A549 treated with dexamethasone at 1 μM for 4 hours (cell line): ENCODE results near the gene EIF3F. TPM values are rescaled to one million over a fixed set of nuclear protein-coding genes. Genes with fewer than 3 reads are reported as not detected.

Source experiments
- total RNA-seq: library from RNA; stranded (reverse); fragments of 200-300 nt; extraction: Qiagen RNA extraction; gene quantifications from 5 replicates; pipeline ENCODE4 v1.2.3, GENCODE V29; 2022

The EIF3F gene
- total RNA-seq, result 276 to 321 TPM (median 307 TPM) in 5 replicates

DNA sequence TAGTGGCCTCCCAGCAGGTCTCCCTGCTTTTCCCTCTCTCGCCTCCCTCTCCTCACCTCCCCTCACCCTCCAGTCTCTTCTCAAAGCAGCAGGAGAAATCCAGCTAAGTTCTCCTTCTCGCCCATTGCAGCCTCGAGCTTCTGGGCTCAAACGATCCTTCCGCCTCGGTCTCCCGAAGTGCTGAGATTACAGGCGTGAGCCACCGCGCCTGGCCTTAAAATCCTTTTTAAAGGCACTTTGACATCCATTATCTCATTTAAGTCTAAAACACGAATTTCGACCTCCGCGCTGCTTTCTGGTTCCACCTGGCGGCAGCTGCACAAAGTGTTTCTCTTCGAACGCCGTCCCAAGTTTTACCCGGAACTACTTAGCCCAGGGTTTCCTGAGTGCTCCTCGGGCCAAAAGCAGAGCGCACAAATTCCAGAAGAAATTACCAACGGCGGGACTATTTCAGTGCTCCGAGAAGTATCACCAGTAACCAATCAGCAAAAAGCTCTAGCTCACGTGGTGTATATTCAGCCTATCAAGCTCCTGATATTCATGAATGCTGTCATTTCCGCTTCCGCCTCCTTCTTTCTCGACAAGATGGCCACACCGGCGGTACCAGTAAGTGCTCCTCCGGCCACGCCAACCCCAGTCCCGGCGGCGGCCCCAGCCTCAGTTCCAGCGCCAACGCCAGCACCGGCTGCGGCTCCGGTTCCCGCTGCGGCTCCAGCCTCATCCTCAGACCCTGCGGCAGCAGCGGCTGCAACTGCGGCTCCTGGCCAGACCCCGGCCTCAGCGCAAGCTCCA lies at the start of gene EIF3F:
EIF3F (plus strand) TSS at position 570 of the 792 bp plus-strand sequence; CDS start at position 586, 16 bp downstream.

DNA sequence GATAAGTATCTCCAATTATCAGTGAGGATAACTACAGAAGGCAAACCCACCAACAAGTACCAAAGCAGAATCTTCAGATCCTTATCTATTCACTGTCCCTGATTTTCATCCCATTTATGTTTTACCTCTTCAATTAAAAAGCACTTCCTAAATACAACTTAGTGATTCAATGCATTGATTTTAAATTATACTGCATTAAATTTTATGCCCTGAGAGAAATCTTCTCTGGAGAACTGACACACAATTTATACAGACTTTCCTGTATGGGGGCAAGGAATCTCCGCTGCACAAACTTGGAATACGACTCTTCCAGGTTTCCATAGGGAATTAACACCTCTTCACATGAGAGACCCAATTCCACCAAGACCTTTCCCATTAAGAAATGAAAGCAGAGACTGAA lies 45.5 kb upstream of the EIF3F start, which contains the start of gene OR10A3:
OR10A3 (minus strand) TSS at position 101 of the 400 bp plus-strand sequence. CDS start 2,188 bp downstream, outside the sequence.

GRCh38 chr11:7965386-7965785 lies 21.8 kb upstream of the EIF3F start, which contains the start of gene NLRP10:
TSS of gene NLRP10 (minus strand) at chr11:7965447. CDS start at chr11:7963495, 1,952 bp downstream.

Other genes with a start within 250 kb of the EIF3F start
- gene OR5P2, start 190.4 kb upstream of the EIF3F start, total RNA-seq, result not detected in 5 replicates
- not detected in 5 replicates for gene OR5P3, start 156.5 kb upstream of the EIF3F start, total RNA-seq
- not detected in 5 replicates for gene OR10A6, start 56.1 kb upstream of the EIF3F start, total RNA-seq
- gene OR10A3, start 45.6 kb upstream of the EIF3F start, total RNA-seq, result not detected in 5 replicates
- not detected in 5 replicates for gene NLRP10, start 21.9 kb upstream of the EIF3F start, total RNA-seq
- 4.6 to 7.1 TPM (median 6.8 TPM) in 5 replicates for gene TUB, start 93.9 kb downstream of the EIF3F start, total RNA-seq
- 1.1 to 2.3 TPM (median 2.0 TPM) in 5 replicates for gene RIC3, start 181.7 kb downstream of the EIF3F start, total RNA-seq